Breast epithelium (tissue), 3 donors: ENCODE data around the gene RAMP3.

Experiments used
- CTCF ChIP-seq, 3 donors: fragments of 450-650 bp; IDR thresholded peaks; one replicate each; pipeline ENCODE4 v1.5.1; 2016 to 2017; ENCODE audit warnings: antibody characterized with exemption in 3 of 3, mild to moderate bottlenecking in 3 of 3, moderate library complexity in 3 of 3
- POLR2A ChIP-seq: fragments of 450-650 bp; IDR thresholded peaks from one replicate; pipeline ENCODE4 v1.6.1; 2016; ENCODE audit warnings: antibody characterized with exemption, mild to moderate bottlenecking, moderate library complexity

GRCh38 chr7:45179666-45180065, 22.1 kb downstream of the RAMP3 start:
- no peak for TF ChIP-seq CTCF (IDR thresholded peaks at IDR 0.05)
- no peak for TF ChIP-seq POLR2A
